ENCODE data around the gene GTF2H1. TPM values are rescaled to one million over a fixed set of nuclear protein-coding genes. Genes with fewer than 3 reads are reported as not detected.

GTF2H1 gene
- total RNA-seq, 1 experiment from 2014 or later = 89.1 TPM

DNA sequence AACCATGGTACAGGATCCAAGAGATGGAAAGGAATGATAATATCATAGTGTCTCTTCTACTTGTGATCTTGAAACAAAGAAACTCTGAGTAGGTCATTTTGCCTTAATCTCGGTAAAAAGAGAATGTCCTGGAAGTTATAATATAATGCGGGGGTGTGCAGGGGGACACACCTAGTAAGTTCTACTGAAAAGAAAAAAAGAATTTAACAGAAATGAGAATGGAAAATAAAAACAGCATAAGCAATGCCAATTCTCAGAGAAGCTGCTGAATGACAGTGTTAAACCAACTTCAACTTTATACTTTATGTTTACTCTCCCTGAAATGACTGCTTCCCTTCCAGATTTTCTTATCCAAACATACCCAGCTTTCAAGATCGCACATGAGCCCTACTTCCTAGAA is 2.5 kb upstream of the GTF2H1 start:
- CTCF ChIA-PET = interaction anchor here (0.6 kb wide), 1 partner anchor 207 kb away, joined by 3 read pairs; the partner anchor contains the start of gene TSG101
- Histone ChIP-seq H2AFZ (no peak overlapping the region), H3K4me1 (replicated peaks; ENCODE audit: insufficient read depth) (peaks cover 50% of the 10 kb centered on the region), H3K27me3 (ENCODE audit: insufficient read depth, low read depth) (no peaks in the 10 kb centered on the region), H3K36me3 (ENCODE audit: low read depth) (peaks cover 9% of the 10 kb centered on the region), H3K9me2 (ENCODE audit: insufficient read depth) (no peaks in the 10 kb centered on the region), H3K9me3 (ENCODE audit: insufficient read depth, low read depth) (no peaks in the 10 kb centered on the region), H3K27ac (no peak overlapping the region), H3K4me2 (peak overlapping the region; percentile 85), H3K79me2 (ENCODE audit: low read depth) (peaks cover 89% of the 10 kb centered on the region), H3F3A (ENCODE audit: insufficient read depth, low read depth) (peaks cover 17% of the 10 kb centered on the region), H4K20me1 (ENCODE audit: insufficient read depth) (peaks cover 4% of the 10 kb centered on the region; the same call in 1 of the 2 replicates), H3K4me3 (peak overlapping the region; percentile 82; the same call in 1 of the 2 replicates)
- TF ChIP-seq, protein P1, sequence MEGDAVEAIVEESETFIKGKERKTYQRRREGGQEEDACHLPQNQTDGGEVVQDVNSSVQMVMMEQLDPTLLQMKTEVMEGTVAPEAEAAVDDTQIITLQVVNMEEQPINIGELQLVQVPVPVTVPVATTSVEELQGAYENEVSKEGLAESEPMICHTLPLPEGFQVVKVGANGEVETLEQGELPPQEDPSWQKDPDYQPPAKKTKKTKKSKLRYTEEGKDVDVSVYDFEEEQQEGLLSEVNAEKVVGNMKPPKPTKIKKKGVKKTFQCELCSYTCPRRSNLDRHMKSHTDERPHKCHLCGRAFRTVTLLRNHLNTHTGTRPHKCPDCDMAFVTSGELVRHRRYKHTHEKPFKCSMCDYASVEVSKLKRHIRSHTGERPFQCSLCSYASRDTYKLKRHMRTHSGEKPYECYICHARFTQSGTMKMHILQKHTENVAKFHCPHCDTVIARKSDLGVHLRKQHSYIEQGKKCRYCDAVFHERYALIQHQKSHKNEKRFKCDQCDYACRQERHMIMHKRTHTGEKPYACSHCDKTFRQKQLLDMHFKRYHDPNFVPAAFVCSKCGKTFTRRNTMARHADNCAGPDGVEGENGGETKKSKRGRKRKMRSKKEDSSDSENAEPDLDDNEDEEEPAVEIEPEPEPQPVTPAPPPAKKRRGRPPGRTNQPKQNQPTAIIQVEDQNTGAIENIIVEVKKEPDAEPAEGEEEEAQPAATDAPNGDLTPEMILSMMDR (conservative IDR thresholded peaks at IDR 0.05) = no peak
- TF ChIP-seq EZH2 (IDR thresholded peaks at IDR 0.05; ENCODE audit: low read depth) = no peak
- no peak for DNase-seq
- BruUV-seq (replicated peaks) = no TSS peak
- intact Hi-C loops (cut with micrococcal nuclease; ENCODE audit: unreplicated experiment) = loop anchor here (5.0 kb wide), 1 partner anchor 207 kb away; the partner anchor contains the start of gene TSG101
- POLR2A ChIA-PET (ENCODE audit: unreplicated experiment) = interaction anchor here (0.9 kb wide), 1 partner anchor 74 kb away, joined by 19 read pairs; the partner anchor contains the start of gene LDHA

DNA sequence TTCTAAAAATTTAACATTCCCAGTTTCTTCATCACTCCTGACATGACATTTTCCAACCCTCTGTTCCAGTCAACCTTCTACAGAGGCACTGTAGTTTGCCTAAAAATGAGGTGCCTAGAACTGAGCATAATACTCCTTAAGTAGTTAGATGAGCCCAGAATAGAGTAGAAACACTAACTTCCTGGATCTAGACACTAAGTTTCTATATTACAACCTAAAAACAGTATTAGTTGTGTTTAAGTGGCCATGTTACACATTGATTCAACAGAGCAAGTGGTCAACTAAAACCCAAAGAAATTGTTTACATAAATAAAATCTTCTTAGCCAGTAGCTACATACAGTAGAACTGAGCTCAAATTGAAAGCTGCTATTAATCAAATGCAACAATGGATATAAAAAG is 1.8 kb upstream of the GTF2H1 start:
- ChIA-PET CTCF (interaction anchor here (0.6 kb wide), 1 partner anchor 206 kb away, joined by 3 read pairs; the partner anchor contains the start of gene TSG101), POLR2A (ENCODE audit: unreplicated experiment) (interaction anchor here (0.8 to 0.9 kb wide), 2 partner anchors 64 to 74 kb away, joined by 5 to 19 read pairs; partner anchors contain the start of gene LDHA)
- no peak for DNase-seq
- Histone ChIP-seq H3K4me1 (replicated peaks; ENCODE audit: insufficient read depth) (peaks cover 52% of the 10 kb centered on the region), H3K27me3 (ENCODE audit: insufficient read depth, low read depth) (no peaks in the 10 kb centered on the region), H3K9me3 (ENCODE audit: insufficient read depth, low read depth) (no peaks in the 10 kb centered on the region), H2AFZ (no peak overlapping the region), H3K4me2 (peak overlapping the region; percentile 85), H3K4me3 (peak overlapping the region; percentile 82), H3K9me2 (ENCODE audit: insufficient read depth) (no peaks in the 10 kb centered on the region), H3F3A (ENCODE audit: insufficient read depth, low read depth) (peaks cover 14% of the 10 kb centered on the region; the same call in 1 of the 2 replicates), H3K27ac (peak overlapping the region; percentile 93; the same call in 1 of the 2 replicates), H4K20me1 (ENCODE audit: insufficient read depth) (peaks cover 8% of the 10 kb centered on the region; the same call in 1 of the 2 replicates), H3K79me2 (ENCODE audit: low read depth) (peaks cover 89% of the 10 kb centered on the region), H3K36me3 (ENCODE audit: low read depth) (peaks cover 16% of the 10 kb centered on the region)
- no TSS peak for BruUV-seq (replicated peaks)
- intact Hi-C loops (cut with micrococcal nuclease; ENCODE audit: unreplicated experiment) = loop anchor here (5.0 kb wide), 1 partner anchor 207 kb away; the partner anchor contains the start of gene TSG101
- TF ChIP-seq, protein P1 (conservative IDR thresholded peaks at IDR 0.05) = no peak
- TF ChIP-seq EZH2 (IDR thresholded peaks at IDR 0.05; ENCODE audit: low read depth) = no peak

DNA sequence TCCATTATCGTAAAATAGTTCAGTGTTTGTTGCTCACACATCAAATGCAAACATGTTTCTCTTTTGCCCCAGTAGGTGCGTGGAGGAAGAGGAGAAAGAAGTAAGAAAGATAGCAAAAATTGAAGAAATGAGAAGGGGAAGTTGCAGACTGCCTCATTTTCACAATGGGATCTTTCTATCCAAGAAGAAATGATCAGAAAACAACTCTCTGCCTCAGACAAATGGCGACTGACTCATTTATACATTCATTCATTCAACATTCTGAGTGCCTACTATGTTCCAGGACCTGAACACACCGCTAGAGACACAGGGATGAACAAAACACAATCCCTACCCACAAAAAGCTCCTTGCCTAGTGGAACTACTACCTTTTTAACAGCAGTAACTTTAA is 794 bp upstream of the GTF2H1 start:
- Histone ChIP-seq H3K4me1 (replicated peaks; ENCODE audit: insufficient read depth) (peaks cover 46% of the 10 kb centered on the region), H3K4me2 (peak overlapping the region; percentile 85), H3K36me3 (ENCODE audit: low read depth) (peaks cover 22% of the 10 kb centered on the region), H3K79me2 (ENCODE audit: low read depth) (peaks cover 89% of the 10 kb centered on the region), H3F3A (ENCODE audit: insufficient read depth, low read depth) (peaks cover 20% of the 10 kb centered on the region; the same call in 1 of the 2 replicates), H3K27me3 (ENCODE audit: insufficient read depth, low read depth) (no peaks in the 10 kb centered on the region), H3K4me3 (peak overlapping the region; percentile 82), H3K27ac (peak overlapping the region; percentile 93), H4K20me1 (ENCODE audit: insufficient read depth) (peaks cover 8% of the 10 kb centered on the region; the same call in 1 of the 2 replicates), H2AFZ (peak overlapping the region; percentile 95), H3K9me3 (ENCODE audit: insufficient read depth, low read depth) (no peaks in the 10 kb centered on the region), H3K9me2 (ENCODE audit: insufficient read depth) (no peaks in the 10 kb centered on the region)
- CTCF ChIA-PET = interaction anchor here (0.5 to 0.7 kb wide), 2 partner anchors 58 to 207 kb away, joined by 3 to 4 read pairs; no protein-coding TSS in a partner anchor
- POLR2A ChIA-PET (ENCODE audit: unreplicated experiment) = interaction anchor here (0.6 to 1.1 kb wide), 3 partner anchors 8 to 194 kb away, joined by 3 to 11 read pairs (median 3); no protein-coding TSS in a partner anchor
- intact Hi-C loops (cut with micrococcal nuclease; ENCODE audit: unreplicated experiment) = loop anchor here (5.0 kb wide), 1 partner anchor 206 kb away; the partner anchor contains the start of gene TSG101
- TSS peak; percentile 84 for BruUV-seq (replicated peaks)
- DNase-seq = no peak
- no peak for TF ChIP-seq EZH2 (IDR thresholded peaks at IDR 0.05; ENCODE audit: low read depth)
- TF ChIP-seq, protein P1 (conservative IDR thresholded peaks at IDR 0.05) = no peak
